PC-9 (cell line): ENCODE results near the gene STOX2. TPM values are rescaled to one million over a fixed set of nuclear protein-coding genes. Genes with fewer than 3 reads are reported as not detected.

Experiments used
- BruUV-seq: library from RNA; stranded (reverse); fragments of 400-500 nt; replicated peaks from 2 replicates; lab custom pipeline; 2021; lab: Mats Ljungman, UMichigan
- CTCF ChIA-PET: fragments of 300-600 bp; sonication (Branson Sonifier 250); formaldehyde crosslinking; loops from one replicate; lab custom pipeline; 2022; ENCODE audit warnings: antibody characterized with exemption; lab: Charles Lee
- POLR2A ChIA-PET: fragments of 300-600 bp; sonication (Branson Sonifier 250); formaldehyde crosslinking; loops from one replicate; lab custom pipeline; 2022; ENCODE audit warnings: antibody characterized with exemption; ENCODE audit not compliant: unreplicated experiment; lab: Charles Lee
- DNase-seq, 2 experiments: peaks; one replicate each; pipeline versions ENCODE4 v3.0.0 to v3.0.0-alpha.2; 2015 to 2022; ENCODE audit warnings: mixed read lengths in 1 of 2
- H2AFZ ChIP-seq: fragments of 200-600 bp; sonication (generic); 2 replicates; pipeline ENCODE4 v1.8.1; 2017; ENCODE audit warnings: antibody characterized with exemption
- H3F3A ChIP-seq: fragments of 200-600 bp; sonication (generic); 2 replicates; pipeline ENCODE4 v1.8.1; 2017; ENCODE audit warnings: antibody characterized with exemption, mild to moderate bottlenecking, low read depth; ENCODE audit not compliant: insufficient read depth
- H3K27ac ChIP-seq: fragments of 200-600 bp; sonication (generic); 2 replicates; pipeline ENCODE4 v1.6.1; 2016; ENCODE audit warnings: mixed run types
- H3K27me3 ChIP-seq: fragments of 200-600 bp; sonication (generic); 2 replicates; pipeline ENCODE4 v1.6.1; 2016; ENCODE audit warnings: low read depth, mixed run types; ENCODE audit not compliant: insufficient read depth
- H3K36me3 ChIP-seq: fragments of 200-600 bp; sonication (generic); 2 replicates; pipeline ENCODE4 v1.6.1; 2016; ENCODE audit warnings: low read depth, mixed run types
- H3K4me1 ChIP-seq: fragments of 200-600 bp; sonication (generic); replicated peaks from 2 replicates; pipeline ENCODE4 v1.6.1; 2016; ENCODE audit warnings: mixed run types; ENCODE audit not compliant: insufficient read depth
- H3K4me2 ChIP-seq: fragments of 200-600 bp; sonication (generic); 2 replicates; pipeline ENCODE4 v1.6.1; 2017; ENCODE audit warnings: mixed run types
- H3K4me3 ChIP-seq: fragments of 200-600 bp; sonication (generic); 2 replicates; pipeline ENCODE4 v1.6.1; 2016; ENCODE audit warnings: mixed run types
- H3K79me2 ChIP-seq: fragments of 200-600 bp; sonication (generic); 2 replicates; pipeline ENCODE4 v1.6.1; 2017; ENCODE audit warnings: low read depth, mixed run types
- H3K9me2 ChIP-seq: fragments of 200-600 bp; sonication (generic); 2 replicates; pipeline ENCODE4 v1.8.1; 2017; ENCODE audit warnings: mild to moderate bottlenecking; ENCODE audit not compliant: insufficient read depth
- H3K9me3 ChIP-seq: fragments of 200-600 bp; sonication (generic); 2 replicates; pipeline ENCODE4 v1.8.1; 2016; ENCODE audit warnings: low read depth; ENCODE audit not compliant: insufficient read depth
- H4K20me1 ChIP-seq: fragments of 200-600 bp; sonication (generic); 2 replicates; pipeline ENCODE4 v1.8.1; 2017; ENCODE audit not compliant: insufficient read depth
- EZH2 ChIP-seq: fragments of 200-600 bp; sonication (generic); IDR thresholded peaks from 2 replicates; pipeline ENCODE4 v1.8.0; 2017; ENCODE audit warnings: antibody characterized with exemption, low read depth
- intact Hi-C: fragments of 100-400 bp; cut with micrococcal nuclease; formaldehyde crosslinking; loops from one replicate; pipeline ENCODE4 v1.10.0; 2022; ENCODE audit not compliant: unreplicated experiment
- total RNA-seq: library from RNA; stranded (reverse); gene quantifications from 2 replicates; pipeline ENCODE4 v1.2.3, GENCODE V29; 2021
- TF ChIP-seq, protein P1 (sequence below): fragments of 200-600 bp; sonication (generic); conservative IDR thresholded peaks from 2 replicates; pipeline ENCODE4 v1.6.1; 2017; ENCODE audit warnings: mixed run types, antibody characterized with exemption, mild to moderate bottlenecking, moderate library complexity

STOX2 gene
- total RNA-seq, 1 experiment from 2014 or later, result 4.5 TPM

DNA sequence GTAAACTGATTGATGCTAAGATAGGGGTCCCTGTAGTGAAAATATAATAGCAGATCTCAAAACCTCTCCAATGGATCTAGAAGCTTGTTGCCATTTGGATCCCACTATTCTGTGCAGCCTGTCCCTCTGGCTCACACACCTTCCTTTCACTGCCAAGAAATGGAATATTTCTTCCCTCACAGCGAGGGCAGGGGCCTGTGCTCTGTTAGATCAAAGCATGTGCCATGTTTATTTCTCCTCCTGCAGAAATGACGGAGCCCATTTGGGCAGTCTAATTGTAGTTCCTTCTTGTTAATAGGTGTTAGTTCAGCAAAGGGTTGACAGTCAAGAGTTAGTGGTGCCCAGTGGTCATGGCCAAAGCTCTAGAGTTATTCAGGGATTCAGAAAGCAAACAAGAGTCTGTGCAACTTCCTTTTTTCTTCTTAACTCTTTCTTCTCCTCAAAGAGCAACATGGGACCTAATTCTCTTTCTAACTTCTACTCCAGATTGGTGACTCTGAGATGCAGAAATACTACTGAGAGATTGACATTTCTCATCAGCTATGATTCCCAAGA lies 106.8 kb downstream of the STOX2 start:
- Histone ChIP-seq H3K27me3 (no peaks in the 10 kb centered on the region), H3F3A (no peaks in the 10 kb centered on the region), H3K27ac (no peak overlapping the region), H4K20me1 (no peaks in the 10 kb centered on the region), H3K4me2 (no peak overlapping the region), H3K4me3 (no peak overlapping the region), H3K4me1 (no peaks in the 10 kb centered on the region), H2AFZ (no peak overlapping the region), H3K36me3 (no peaks in the 10 kb centered on the region), H3K79me2 (no peaks in the 10 kb centered on the region), H3K9me2 (no peaks in the 10 kb centered on the region), H3K9me3 (no peaks in the 10 kb centered on the region)
- no TSS peak for BruUV-seq
- CTCF ChIA-PET, result no interaction called here
- TF ChIP-seq, protein P1, sequence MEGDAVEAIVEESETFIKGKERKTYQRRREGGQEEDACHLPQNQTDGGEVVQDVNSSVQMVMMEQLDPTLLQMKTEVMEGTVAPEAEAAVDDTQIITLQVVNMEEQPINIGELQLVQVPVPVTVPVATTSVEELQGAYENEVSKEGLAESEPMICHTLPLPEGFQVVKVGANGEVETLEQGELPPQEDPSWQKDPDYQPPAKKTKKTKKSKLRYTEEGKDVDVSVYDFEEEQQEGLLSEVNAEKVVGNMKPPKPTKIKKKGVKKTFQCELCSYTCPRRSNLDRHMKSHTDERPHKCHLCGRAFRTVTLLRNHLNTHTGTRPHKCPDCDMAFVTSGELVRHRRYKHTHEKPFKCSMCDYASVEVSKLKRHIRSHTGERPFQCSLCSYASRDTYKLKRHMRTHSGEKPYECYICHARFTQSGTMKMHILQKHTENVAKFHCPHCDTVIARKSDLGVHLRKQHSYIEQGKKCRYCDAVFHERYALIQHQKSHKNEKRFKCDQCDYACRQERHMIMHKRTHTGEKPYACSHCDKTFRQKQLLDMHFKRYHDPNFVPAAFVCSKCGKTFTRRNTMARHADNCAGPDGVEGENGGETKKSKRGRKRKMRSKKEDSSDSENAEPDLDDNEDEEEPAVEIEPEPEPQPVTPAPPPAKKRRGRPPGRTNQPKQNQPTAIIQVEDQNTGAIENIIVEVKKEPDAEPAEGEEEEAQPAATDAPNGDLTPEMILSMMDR, result no peak
- no peak for TF ChIP-seq EZH2
- POLR2A ChIA-PET, result no interaction called here
- intact Hi-C loops, result no loop called here
- DNase-seq, result no peak

- Histone ChIP-seq H3K27ac (no peak overlapping the region), H3K36me3 (no peaks in the 10 kb centered on the region), H3K79me2 (no peaks in the 10 kb centered on the region), H3K4me2 (no peak overlapping the region), H3K9me3 (no peaks in the 10 kb centered on the region), H4K20me1 (no peaks in the 10 kb centered on the region), H3K4me1 (no peaks in the 10 kb centered on the region), H3K4me3 (no peak overlapping the region), H3K27me3 (no peaks in the 10 kb centered on the region), H3K9me2 (no peaks in the 10 kb centered on the region), H3F3A (no peaks in the 10 kb centered on the region), H2AFZ (no peak overlapping the region)
- no peak for DNase-seq
- no TSS peak for BruUV-seq
- POLR2A ChIA-PET, result no interaction called here
- no peak for TF ChIP-seq EZH2
- TF ChIP-seq, protein P1, result no peak
- intact Hi-C loops, result no loop called here
- CTCF ChIA-PET, result no interaction called here
These were observed 107.8 kb downstream of the STOX2 start for GRCh38 chr4:184012937-184013336.

GRCh38 chr4:184014301-184014700 lies 109.2 kb downstream of the STOX2 start:
- BruUV-seq, result no TSS peak
- Histone ChIP-seq H3K4me2 (no peak overlapping the region), H3K9me2 (no peaks in the 10 kb centered on the region), H4K20me1 (no peaks in the 10 kb centered on the region), H3K4me3 (no peak overlapping the region), H3F3A (no peaks in the 10 kb centered on the region), H3K36me3 (no peaks in the 10 kb centered on the region), H3K79me2 (no peaks in the 10 kb centered on the region), H3K27me3 (no peaks in the 10 kb centered on the region), H3K9me3 (no peaks in the 10 kb centered on the region), H2AFZ (no peak overlapping the region), H3K27ac (no peak overlapping the region), H3K4me1 (no peaks in the 10 kb centered on the region)
- CTCF ChIA-PET, result no interaction called here
- no peak for DNase-seq
- POLR2A ChIA-PET, result interaction anchor here (0.6 to 0.8 kb wide), 2 partner anchors 26 to 628 kb away, joined by 3 to 7 read pairs; no protein-coding TSS in a partner anchor
- intact Hi-C loops, result no loop called here
- no peak for TF ChIP-seq EZH2
